Activated T-helper 9 cell treated with anti-CD3 and anti-CD28 coated beads, Interleukin-2, amount 50 U/mL, for 16 hours (primary cell): Measurements from ENCODE around the gene LITAFD.
"Not testable (repeated sequence)": the region's sequence is repeated elsewhere in the genome, so short reads cannot be mapped to it uniquely, and the experiment has no call there.

Experiments used
- DNase-seq: peaks from one replicate; pipeline ENCODE4 v3.0.0-alpha.2; 2020; ENCODE audit warnings: low read depth

Gene LITAFD

GRCh38 chr16:8872967-8873865 is 8.9 kb upstream of the LITAFD start:
- DNase-seq = no peak

GRCh38 chr16:8873866-8874195 is 8.3 kb upstream of the LITAFD start:
- DNase-seq = not testable (repeated sequence)

DNA sequence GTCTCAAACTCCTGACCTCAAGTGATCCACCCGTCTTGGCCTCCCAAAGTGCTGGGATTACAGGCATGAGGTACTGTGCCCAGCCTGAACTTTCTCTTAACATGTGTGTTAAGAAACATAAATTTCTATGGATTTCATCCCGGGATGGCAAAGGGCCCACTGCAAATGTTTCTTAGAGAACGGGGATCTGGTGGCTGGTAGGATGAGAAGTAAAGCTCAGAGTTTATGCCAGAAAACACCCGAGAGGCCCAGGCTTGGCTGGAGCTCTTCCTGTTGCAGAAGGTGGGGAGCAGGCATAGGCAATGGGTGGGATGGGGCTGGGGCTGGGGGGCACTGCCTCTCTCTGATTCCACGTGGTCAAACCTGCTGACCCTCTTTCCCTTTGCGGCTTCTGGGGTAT is 7.8 kb upstream of the LITAFD start:
- DNase-seq = no peak

DNA sequence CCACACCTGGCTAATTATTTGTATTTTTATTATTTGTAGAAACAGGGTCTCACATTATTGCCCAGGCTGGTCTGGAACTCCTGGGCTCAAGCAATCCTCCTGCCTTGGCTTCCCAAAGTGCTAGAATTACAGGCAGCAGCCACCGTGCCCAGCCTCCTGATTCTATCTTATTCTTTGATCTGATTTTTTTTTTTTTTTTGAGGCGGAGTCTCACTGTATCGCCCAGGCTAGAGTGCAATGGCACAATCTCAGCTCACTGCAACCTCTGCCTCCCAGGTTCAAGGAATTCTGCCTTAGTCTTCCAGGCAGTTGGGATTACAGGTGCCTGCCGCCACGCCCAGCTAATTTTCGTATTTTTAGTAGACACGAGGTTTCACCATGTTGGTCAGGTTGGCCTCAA is 6.8 kb upstream of the LITAFD start:
- DNase-seq = not testable (repeated sequence)

DNA sequence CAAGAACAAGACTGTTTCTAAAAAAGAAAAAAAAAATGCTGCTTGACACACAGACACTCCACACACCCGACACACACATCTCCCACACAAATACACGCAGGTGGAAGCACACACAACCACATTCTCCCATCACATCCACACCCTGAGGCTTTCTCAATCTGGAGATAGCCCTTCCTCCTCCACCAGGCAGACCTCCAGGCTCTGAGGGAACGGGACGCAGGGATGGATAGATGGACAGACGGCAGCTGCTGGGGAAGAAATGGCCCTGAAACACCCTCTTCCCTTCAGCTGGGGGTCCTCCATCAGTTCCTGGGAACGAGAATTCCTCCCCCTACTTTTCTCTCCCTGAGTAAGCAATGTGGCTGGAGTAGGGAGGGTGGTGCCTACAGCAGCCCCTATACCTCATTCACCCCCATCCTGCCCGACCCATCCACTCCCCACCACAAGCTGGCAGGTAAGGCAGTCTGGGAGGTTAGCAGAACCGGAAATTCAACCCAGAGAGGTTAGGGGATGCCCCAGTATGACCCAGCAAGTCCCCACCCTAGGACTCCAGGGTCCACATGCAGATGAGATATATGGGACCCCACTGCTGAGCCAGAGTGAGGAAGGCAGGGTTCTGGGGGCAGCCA is 4.1 kb upstream of the LITAFD start:
- DNase-seq = no peak

DNA sequence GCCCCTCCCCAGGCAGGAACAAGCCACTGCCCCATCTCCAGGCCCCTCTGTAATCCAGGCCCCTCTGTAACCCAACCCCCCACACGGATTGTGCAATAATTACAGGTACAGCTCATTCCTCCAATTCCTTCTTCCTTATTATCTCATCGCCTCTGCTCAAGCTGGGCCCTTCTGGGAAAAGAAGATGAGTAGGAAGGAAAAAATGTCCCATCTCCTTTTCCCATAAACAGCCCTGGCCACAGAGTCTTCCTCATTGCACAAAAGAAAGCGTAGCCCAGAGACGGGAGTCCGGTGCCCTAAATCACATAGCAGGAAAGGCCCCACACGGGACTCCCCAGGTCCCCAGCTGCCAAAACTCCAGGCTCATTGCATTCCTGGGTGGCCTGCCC is 3.6 kb upstream of the LITAFD start:
- DNase-seq = no peak

GRCh38 chr16:8880839-8881510 is 1.2 kb upstream of the LITAFD start:
- no peak for DNase-seq

- DNase-seq = no peak
Measured at GRCh38 chr16:8882725-8883377, 700 bp downstream of the LITAFD start.

DNA sequence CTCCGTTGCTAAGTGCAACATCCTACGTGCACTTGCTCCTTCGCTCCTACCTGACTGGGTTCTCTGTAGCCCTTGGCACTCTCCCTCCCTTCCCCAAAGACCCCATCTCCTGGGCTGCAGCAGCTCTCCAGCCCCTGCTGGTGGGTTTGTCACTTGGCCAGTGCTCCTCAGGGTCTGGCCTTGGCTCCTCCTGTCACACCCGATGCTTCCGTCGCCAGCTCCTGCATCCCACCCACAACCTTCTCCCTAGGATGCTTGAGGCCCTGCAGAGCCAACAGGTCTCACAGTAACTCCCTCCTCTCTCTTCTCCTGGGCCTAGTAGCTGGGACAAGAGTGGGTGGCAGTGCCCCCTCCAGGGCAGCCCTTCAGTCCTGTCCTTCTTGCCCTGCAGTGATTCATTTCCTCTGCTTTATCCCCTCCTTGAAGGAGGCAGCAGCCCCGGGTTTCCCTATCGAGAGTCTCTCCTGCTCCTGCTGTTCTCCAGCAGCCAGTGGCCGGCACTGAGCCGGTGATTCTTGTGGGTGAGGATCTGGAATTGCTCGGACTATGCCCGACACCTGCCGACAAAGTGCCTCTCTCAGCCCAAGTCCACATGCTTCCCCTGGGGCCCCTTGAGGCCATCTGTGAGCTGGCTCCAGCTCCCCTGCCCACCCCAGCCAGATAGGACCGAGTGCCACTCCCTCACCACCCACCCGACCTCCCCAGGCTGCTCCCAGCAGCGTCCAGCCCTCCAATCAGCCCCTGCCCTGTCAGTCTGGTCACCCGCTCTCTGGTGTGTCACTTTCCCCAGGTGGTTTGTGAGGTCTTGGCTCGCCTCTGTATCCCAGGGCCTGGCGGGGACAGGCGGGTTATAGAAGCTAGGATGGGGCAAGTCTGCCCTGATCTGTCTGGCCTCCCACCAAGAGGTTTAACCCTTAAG is 3.8 kb downstream of the LITAFD start:
- DNase-seq = no peak

GRCh38 chr16:8886593-8887430 is 4.7 kb downstream of the LITAFD start:
- DNase-seq = no peak

DNA sequence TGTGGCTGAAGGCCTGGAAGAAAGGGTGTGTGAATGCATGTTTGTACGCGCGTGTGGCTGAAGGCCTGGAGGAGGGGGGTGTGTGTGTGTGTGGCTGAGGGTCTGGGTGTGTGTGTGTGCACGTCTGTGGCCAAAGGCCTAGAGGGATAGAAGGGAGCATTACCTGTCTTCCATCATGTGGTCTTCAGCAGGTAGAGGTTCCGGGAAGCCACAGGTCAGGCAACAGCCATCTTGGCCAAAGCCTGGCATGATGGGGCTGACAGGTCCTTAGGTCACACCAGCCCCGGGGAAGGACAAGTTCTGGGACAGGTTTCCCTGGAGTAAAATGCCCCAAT is 5.2 kb downstream of the LITAFD start:
- DNase-seq = no peak

- DNase-seq = no peak
Measured at GRCh38 chr16:8887952-8888560, 5.9 kb downstream of the LITAFD start.

GRCh38 chr16:8888951-8889892 is 7.1 kb downstream of the LITAFD start:
- DNase-seq = no peak

DNA sequence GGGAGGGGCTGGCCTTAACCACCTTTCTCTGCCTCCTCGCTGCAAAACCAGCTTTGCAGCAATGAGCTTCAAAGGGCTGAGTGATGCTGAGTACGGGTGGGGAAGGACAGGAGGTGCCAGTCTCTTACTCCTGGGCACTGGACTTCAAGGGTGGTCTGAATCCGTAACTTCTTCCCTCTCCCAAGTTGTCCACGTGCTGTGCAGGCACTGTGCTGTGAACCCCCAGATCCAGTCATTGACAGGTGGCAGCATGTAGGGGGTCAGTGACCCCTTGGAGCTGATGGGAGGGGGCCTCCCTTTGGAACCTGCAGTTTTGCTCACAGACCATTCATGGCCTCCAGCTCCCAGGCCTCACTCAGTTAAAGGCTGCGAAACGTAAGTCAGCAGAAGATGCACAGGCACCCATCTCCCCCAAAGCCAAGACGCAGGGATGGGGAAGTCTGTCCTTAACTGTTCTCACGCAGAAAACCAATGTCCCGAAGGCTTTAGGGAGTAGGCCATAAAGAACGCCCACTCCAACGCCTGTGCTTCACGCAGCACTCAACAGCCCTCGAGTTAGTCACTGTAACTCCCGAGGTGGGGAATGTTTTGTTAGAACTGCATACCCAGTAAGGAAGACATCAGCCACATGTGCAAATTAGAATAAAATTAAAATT is 7.9 kb downstream of the LITAFD start:
- no peak for DNase-seq

GRCh38 chr16:8890549-8890921 is 8.4 kb downstream of the LITAFD start:
- DNase-seq = no peak

- DNase-seq = peak; percentile 26
Measured at GRCh38 chr16:8892101-8892575, 10.0 kb downstream of the LITAFD start.

DNA sequence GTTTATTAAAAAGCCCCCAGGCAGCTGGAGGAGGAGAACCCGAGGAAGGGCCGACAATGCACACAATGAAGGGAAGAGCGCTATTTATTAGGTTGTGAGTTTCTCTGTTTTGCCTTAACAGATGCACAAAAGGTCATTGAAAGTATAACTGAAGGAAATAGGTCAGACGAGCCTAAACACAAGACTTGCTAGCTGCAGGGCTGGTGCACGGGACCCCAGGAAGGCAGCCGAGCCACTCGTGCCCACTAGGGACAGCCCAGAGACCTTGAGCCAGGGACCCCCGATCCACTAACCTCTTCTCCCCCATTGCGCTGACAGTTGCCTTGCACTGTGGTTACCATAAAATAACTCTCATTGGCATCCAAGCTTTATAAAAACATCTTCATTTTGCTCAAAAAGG is 11.3 kb downstream of the LITAFD start:
- DNase-seq = no peak

DNA sequence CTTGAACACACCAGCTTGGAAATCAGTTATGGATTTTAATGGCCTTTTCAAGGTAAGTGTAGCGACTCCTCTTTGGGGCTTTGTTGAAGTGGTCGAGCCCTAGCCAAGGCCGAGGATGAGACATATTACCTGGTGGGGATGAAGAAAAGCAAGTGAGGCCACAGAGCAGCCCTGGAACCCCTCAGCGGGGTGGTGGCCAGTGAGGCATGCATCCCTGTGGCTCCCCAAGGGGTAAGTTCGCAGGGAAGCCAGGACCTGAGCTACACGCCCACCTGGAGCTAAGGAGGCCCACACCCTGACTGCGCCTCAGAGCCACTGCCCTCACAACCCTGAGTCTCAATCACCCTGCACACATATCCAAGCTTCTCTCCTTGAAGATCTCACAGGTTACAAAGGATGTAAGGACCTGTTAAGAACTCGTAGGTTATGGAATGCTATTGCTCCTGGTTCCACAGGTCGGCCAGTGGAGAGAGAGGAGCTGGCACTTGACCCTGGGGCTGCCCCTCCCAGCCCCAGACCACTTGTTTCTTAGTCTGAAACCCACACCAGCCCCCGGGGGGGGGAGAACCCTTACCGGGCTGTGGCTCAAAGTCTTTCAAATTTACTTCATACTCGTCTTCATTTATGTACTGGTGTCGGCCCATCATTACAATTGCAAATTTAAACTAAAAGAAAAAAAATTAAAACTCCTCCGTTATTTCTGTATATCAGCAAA is 12.0 kb downstream of the LITAFD start:
- no peak for DNase-seq
